GM19372 (cell line): ENCODE results near the gene ELFN1.

Experiments
- ATAC-seq: cut with Tn5 transposase; IDR thresholded peaks from one replicate; pipeline ENCODE4 v1.9.1; 2021; ENCODE audit warnings: mild to moderate bottlenecking, low read depth, moderate library complexity; ENCODE audit not compliant: unreplicated experiment

The ELFN1 gene

DNA sequence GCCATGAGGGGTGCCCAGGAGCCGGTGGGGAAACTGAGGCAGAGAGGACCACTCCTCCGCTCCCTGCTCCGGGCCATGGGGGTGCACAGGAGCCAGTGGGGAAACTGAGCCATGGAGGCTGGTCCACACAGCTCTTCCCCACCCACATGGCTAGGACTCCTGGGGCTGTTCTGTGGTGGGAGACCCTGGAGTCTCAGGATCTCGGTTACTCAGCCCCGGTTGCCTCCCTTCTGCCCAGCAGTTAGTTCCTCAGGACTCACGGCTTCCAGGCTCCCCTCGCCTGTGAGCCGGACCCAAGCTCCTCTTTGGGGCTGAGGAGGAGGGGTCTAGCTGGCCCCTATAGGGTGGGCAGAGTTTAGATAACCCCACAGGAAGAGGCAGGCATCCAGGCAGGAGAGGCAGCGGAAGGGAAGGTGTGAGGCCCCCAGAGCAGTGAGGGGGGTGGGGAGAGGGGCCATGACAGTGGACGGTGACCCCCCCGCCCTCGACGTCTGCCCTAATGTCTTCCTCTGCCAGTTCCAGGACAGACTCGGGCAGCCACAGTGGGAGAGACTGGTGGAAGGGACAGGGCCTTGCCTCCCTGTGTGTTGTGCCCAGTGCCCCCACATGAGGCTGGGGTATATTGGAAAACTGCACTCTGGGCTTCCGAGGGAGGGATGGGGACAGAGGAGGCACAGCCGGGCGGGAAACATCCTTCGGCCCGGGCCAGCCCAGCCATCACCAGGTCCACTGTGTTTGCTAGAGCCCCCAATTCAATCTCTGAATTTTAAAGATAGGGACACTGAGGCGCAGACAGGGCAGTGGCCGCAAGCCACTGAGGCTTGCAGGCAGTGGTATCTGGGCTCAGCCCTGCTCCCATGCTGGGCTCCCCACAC, 4.3 kb downstream of the ELFN1 start:
- ATAC-seq = no peak

GRCh38 chr7:1675036-1675671, 5.1 kb downstream of the ELFN1 start:
- ATAC-seq = no peak

GRCh38 chr7:1675673-1676549, 5.8 kb downstream of the ELFN1 start:
- no peak for ATAC-seq

DNA sequence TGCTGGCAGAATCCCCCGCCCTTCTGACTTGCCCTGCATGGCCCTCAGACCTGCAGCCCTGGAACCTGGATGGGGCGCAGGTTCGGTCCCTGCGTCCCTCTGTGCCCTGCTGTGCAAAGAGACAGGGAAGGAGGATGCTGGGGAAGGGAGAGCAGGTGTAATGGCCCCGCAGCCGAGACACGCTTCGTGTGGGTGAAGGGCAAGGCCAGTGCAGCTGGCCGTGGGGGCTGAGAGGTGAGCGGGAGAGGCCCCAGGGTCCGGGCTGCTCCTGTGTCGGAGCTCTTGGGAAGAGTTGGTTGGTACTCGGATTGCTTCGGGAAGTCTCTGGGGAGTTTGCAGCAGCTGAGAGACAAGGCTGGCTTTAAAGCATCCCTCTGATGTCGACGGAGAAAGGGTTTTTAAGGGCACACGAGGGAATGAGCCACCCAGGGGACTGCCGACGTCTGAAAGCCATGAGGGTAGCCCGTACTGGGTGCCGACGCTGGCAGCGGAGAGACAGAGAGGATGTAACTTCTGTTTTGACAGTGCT, 6.5 kb downstream of the ELFN1 start:
- no peak for ATAC-seq

DNA sequence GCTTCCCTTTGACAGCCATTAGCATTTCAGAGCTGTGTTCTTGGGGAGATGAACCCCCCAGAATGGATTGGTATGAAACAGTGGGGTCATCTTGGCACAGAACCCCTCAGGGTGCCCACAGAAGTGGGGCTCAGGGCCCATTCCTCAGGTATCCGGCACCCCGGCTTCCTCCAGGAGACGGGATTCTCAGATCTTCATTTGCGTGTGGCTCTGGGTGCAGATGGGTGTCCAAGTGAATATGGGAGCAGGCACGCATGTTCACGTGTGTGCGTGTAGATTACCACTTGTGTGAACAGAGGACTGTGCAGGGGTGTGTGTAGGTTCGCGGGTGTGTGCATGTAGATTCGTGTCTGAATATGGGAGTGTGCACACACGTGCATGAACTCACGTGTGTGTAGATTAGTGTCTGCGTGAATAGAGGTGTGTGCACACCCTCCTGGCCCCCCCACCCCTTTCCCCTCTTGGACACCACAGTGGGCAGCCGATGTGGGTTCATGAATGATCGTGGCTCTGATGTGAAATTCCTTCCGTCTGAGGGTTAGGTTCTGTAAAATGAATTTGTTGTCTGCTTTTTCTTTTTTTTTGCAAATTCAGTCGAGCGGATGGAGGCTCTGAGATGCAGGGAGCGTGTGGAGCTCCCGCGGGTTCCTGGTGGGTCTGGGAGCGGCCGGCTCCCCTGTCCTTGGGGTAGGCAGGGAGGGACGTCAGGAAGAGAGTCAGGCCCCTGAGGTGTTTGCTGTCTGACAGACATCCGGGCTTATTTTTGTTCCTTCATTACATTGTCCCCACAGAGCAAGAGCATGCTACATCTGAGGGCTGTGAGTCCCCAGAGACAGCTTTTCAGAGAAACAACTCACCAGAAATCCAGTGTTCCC, 7.4 kb downstream of the ELFN1 start:
- ATAC-seq = no peak

DNA sequence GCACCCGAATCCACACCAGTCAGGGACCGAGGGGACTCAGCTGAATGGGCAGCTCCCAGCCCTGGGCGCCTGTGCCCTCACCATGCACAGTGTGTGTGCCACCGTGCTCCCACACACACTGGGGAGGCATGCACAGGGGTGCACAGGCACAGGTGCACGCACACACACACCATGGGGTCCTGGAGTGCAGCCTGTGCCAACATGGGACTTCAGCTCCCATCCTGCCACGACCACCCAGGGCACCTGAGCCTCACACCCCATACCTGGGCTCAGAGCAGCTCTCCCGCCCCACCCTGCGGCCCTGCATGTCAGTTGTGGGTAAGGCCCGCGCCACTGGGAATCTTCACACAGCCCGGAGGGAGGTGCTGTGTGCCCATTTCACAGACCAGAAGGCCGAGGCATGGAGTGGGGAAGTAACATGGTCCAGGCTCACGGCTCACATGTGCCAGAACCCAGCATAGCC, 8.0 kb downstream of the ELFN1 start:
- ATAC-seq = no peak

DNA sequence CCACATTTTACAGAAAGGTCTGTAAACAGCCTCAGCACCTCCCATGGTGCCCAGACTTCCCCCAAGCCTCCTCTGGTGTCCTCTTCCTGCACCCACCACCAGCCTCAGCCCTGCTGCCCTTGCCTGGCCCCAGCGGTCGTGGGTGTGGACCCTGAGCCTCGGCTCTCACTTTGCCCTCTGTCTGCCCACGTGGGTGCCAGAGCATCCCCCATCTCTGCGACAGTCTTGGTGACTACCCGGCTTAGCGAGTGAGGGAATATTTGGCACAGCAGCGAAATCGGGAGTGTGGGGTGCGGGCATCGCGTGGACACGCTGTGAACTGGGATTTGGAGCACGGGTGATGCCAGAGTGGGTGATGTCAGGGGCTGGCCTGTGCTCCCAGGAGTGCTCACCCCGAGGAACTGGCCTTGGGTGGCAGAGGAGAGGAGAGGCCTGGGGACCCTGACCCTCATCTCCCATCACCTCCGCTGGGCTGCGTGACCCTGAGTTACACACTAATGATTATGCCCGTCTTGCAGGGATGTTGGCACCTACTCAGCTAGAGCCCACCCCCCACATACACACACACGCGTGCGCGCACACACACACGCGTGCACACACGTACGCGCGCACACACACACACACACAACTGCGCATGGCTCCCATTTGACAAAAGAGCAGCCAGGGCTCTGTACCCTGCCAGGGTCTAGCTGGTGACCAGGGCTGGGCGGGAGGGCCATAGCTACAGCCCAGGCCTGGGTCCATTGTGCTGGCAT, 8.7 kb downstream of the ELFN1 start:
- no peak for ATAC-seq

- ATAC-seq = no peak
Measured at GRCh38 chr7:1679326-1679965, 9.4 kb downstream of the ELFN1 start.

- no peak for ATAC-seq
Measured at GRCh38 chr7:1679966-1680730, 10.1 kb downstream of the ELFN1 start.

GRCh38 chr7:1681581-1681980, 11.5 kb downstream of the ELFN1 start:
- ATAC-seq = no peak

GRCh38 chr7:1685000-1685624, 15.0 kb downstream of the ELFN1 start:
- ATAC-seq = no peak

DNA sequence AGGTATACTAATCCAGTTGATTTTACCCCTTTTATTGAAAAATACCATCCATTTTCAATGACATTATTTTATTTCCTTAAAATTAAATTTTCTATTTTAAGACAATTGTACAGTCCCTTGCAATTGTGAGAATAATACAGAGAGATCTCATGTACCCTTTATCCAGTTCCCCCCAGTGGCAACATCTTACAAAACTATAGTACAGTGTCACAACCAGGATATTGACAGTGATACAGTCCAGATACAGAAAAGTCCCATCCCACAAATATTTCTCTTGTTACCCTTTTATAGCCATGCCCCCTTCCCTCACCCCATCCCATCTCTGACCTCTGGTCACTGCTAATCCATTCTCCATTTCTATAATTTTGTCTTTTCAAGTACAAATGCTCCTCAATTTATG, 18.5 kb downstream of the ELFN1 start:
- ATAC-seq = no peak

GRCh38 chr7:1689311-1689710, 19.2 kb downstream of the ELFN1 start:
- ATAC-seq = no peak

- no peak for ATAC-seq
Measured at GRCh38 chr7:1690359-1690958, 20.4 kb downstream of the ELFN1 start.

DNA sequence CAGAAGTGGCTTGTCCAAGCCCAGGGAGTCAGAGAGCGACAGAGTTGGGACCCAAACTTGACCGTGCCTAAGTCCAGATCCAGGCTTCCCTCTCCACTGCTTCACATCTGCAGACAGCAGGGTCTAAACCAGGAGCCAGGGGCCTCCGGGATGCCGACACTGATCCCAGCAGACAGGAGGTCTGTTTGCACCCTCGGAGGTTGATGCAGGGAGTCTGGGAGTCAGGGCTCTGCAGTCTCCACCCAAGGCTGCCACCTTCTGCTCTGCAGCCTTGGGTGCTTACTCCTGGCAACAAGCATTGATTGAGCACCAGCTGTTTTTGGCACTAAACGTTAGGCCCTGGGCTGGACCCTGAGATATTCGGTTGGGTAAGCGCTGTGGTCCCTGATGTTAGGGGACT, 21.0 kb downstream of the ELFN1 start:
- ATAC-seq = no peak

DNA sequence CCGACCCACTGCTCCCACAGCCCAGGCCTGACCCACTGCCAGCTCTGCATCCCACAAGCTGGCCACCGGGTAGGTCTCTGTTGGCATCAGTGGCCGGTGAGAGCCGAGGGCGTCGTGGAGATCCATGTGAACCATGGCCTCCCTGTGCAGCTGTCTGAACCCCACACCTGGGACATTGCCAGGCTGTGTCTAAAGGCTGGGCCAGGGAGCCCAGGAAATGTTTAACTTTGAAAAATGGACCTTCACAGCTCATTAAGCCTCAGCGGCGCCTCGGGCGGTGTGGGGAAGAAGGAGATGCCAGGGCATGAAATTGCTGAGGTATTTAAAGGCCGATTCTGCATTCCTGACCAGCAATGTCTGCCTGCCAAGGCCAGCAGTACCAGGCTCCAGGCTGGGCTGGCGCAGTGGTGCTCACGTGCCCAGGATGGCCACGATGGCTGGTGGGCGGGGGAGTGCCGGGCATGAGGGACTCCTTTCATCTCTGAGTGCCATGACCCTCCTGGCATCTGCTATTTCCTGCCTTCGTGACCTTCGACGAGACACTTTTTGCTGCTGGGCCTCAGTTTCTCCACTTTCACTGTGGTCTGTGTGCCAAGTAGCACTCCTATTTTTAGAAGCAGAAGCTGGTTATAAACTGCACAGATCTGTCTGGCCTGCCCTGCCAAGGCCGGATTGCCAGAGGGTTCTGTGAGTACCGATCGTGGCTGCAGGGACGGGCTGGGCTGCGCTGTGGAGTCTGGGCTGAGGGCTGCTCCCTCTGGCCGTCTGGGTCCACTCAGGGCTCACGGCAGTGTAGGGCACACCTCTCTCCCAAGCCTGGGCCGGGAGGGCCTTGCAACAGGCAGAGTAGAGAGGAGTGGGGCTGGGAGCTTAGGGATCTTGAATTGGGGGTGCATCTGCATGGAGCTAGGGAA, 21.8 kb downstream of the ELFN1 start:
- no peak for ATAC-seq
